ENCODE results near the gene GVQW3. TPM values are rescaled to one million over a fixed set of nuclear protein-coding genes. Genes with fewer than 3 reads are reported as not detected.

The GVQW3 gene
- total and polyA plus RNA-seq, 4 donors: 0.53 to 7.0 (median 1.6) TPM

DNA sequence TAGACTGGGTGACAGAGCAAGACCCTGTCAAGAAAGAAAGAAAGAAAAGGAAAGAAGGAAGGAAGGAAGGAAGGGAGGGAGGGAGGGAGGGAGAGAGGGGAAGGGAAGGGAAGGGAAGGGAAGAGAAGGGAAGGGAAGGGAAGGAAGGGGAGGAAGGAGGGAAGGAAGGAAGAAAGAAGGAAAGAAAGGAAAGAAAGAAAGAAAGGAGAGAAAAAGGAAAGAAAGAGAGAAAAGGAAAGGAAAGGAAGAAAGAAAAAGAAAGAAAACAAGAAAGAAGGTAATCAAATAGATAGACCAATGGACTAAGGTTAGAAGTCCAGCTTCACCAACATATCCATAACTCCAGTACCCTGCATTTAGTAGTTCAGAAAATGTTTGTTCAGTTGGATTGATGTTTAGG lies 45.5 kb downstream of the GVQW3 start:
- H3K9me3 ChIP-seq (ENCODE audit: control insufficient read depth in 4 of 4, insufficient read depth in 3 of 4, low read length in 3 of 4): no peaks in the 10 kb centered on the region
- H3K9ac ChIP-seq (ENCODE audit: insufficient read depth in 1 of 2, low read length in 2 of 2): no peak overlapping the region
- H3K4me3 ChIP-seq: no peak overlapping the region
- ATAC-seq (ENCODE audit: insufficient read depth, low FRiP score): no peak
- H3K27me3 ChIP-seq (ENCODE audit: control insufficient read depth in 3 of 3, insufficient read depth in 3 of 3, low read length in 2 of 3): no peaks in the 10 kb centered on the region
- no peaks in the 10 kb centered on the region for H3K36me3 ChIP-seq (ENCODE audit: control insufficient read depth in 4 of 4, insufficient read depth in 4 of 4, low read length in 4 of 4)
- no peak overlapping the region for H3K27ac ChIP-seq (ENCODE audit: low read depth in 1 of 2, low read length in 1 of 2)
- TF ChIP-seq, protein P1, sequence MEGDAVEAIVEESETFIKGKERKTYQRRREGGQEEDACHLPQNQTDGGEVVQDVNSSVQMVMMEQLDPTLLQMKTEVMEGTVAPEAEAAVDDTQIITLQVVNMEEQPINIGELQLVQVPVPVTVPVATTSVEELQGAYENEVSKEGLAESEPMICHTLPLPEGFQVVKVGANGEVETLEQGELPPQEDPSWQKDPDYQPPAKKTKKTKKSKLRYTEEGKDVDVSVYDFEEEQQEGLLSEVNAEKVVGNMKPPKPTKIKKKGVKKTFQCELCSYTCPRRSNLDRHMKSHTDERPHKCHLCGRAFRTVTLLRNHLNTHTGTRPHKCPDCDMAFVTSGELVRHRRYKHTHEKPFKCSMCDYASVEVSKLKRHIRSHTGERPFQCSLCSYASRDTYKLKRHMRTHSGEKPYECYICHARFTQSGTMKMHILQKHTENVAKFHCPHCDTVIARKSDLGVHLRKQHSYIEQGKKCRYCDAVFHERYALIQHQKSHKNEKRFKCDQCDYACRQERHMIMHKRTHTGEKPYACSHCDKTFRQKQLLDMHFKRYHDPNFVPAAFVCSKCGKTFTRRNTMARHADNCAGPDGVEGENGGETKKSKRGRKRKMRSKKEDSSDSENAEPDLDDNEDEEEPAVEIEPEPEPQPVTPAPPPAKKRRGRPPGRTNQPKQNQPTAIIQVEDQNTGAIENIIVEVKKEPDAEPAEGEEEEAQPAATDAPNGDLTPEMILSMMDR (IDR thresholded peaks at IDR 0.05; ENCODE audit: control extremely low read depth, extremely low read depth): no peak
- peaks cover 0 to 4% (median 0%) of the 10 kb centered on the region in 5 donors for H3K4me1 ChIP-seq (ENCODE audit: control insufficient read depth in 5 of 5, insufficient read depth in 5 of 5, low read length in 5 of 5)
- DNase-seq: no peak

DNA sequence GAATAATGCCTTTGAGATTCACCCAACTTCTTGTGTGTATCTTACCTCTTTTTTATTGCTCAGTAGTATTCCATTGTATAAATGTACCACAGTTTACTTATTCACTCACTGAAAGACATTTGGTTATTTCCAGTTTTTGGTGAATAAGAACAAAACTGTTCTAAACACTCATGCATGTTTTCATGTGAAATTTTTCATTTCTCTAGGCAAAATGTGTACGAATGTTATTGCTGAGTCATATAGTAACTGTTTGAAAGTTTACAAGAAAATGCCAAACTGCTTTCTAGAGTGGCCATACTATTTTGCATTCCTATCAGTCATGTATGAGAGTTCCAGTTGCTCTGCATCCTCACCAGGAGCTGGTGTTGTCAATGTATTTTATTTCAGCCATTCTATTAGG lies 54.9 kb downstream of the GVQW3 start:
- TF ChIP-seq, protein P1 (IDR thresholded peaks at IDR 0.05; ENCODE audit: control extremely low read depth, extremely low read depth): no peak
- 76 to 83% methylated on average over 1 of the region's 1 CpG for WGBS, 2 donors
- DNase-seq: no peak
- no peaks in the 10 kb centered on the region for H3K27me3 ChIP-seq (ENCODE audit: control insufficient read depth in 3 of 3, insufficient read depth in 3 of 3, low read length in 2 of 3)
- no peak for ATAC-seq (ENCODE audit: insufficient read depth, low FRiP score)
- H3K9ac ChIP-seq (ENCODE audit: insufficient read depth in 1 of 2, low read length in 2 of 2): no peak overlapping the region
- H3K4me1 ChIP-seq (ENCODE audit: control insufficient read depth in 5 of 5, insufficient read depth in 5 of 5, low read length in 5 of 5): no peaks in the 10 kb centered on the region
- no peaks in the 10 kb centered on the region for H3K9me3 ChIP-seq (ENCODE audit: control insufficient read depth in 4 of 4, insufficient read depth in 3 of 4, low read length in 3 of 4)
- no peak overlapping the region for H3K4me3 ChIP-seq
- no peak overlapping the region for H3K27ac ChIP-seq (ENCODE audit: low read depth in 1 of 2, low read length in 1 of 2)
- H3K36me3 ChIP-seq (ENCODE audit: control insufficient read depth in 4 of 4, insufficient read depth in 4 of 4, low read length in 4 of 4): no peaks in the 10 kb centered on the region

GRCh38 chr11:76443268-76443980 lies 62.3 kb downstream of the GVQW3 start:
- TF ChIP-seq, protein P1 (IDR thresholded peaks at IDR 0.05; ENCODE audit: control extremely low read depth, extremely low read depth): no peak
- DNase-seq (peak in 1 of 3 donors; percentile 28), ATAC-seq (ENCODE audit: insufficient read depth, low FRiP score) (no peak)
- peak overlapping the region in 1 of 2 donors; percentile 92 for H3K27ac ChIP-seq (ENCODE audit: low read depth in 1 of 2, low read length in 1 of 2)
- H3K36me3 ChIP-seq (ENCODE audit: control insufficient read depth in 4 of 4, insufficient read depth in 4 of 4, low read length in 4 of 4): peaks cover 0 to 9% (median 2%) of the 10 kb centered on the region in 4 donors
- H3K4me3 ChIP-seq: no peak overlapping the region
- H3K4me1 ChIP-seq (ENCODE audit: control insufficient read depth in 5 of 5, insufficient read depth in 5 of 5, low read length in 5 of 5): peaks cover 0 to 19% (median 7%) of the 10 kb centered on the region in 5 donors
- no peaks in the 10 kb centered on the region for H3K27me3 ChIP-seq (ENCODE audit: control insufficient read depth in 3 of 3, insufficient read depth in 3 of 3, low read length in 2 of 3)
- 40 to 44% methylated on average over 10 of the region's 10 CpGs for WGBS, 2 donors
- no peaks in the 10 kb centered on the region for H3K9me3 ChIP-seq (ENCODE audit: control insufficient read depth in 4 of 4, insufficient read depth in 3 of 4, low read length in 3 of 4)
- H3K9ac ChIP-seq (ENCODE audit: insufficient read depth in 1 of 2, low read length in 2 of 2): peak overlapping the region; percentile 99 to 100

DNA sequence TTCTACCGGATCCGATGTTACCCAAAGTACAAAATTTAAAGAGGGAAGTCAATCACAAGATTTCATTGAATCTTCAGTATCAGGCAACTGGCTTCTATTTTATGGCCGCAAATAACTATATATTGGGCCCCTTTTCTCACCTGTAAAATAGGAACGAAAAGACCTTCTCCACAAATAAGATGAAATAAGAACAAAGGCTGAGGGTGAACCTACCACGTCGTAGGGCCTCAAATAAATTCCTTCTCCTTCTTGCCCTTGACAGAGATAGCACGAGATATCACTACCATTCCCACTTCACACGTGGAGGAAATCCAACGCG lies 62.9 kb downstream of the GVQW3 start:
- H3K9ac ChIP-seq (ENCODE audit: insufficient read depth in 1 of 2, low read length in 2 of 2): peak overlapping the region; percentile 99 to 100
- H3K27ac ChIP-seq (ENCODE audit: low read depth in 1 of 2, low read length in 1 of 2): peak overlapping the region; percentile 89 to 92
- H3K4me1 ChIP-seq (ENCODE audit: control insufficient read depth in 5 of 5, insufficient read depth in 5 of 5, low read length in 5 of 5): peaks cover 0 to 19% (median 7%) of the 10 kb centered on the region in 5 donors
- ATAC-seq (ENCODE audit: insufficient read depth, low FRiP score) (no peak), DNase-seq (no peak)
- H3K9me3 ChIP-seq (ENCODE audit: control insufficient read depth in 4 of 4, insufficient read depth in 3 of 4, low read length in 3 of 4): no peaks in the 10 kb centered on the region
- H3K4me3 ChIP-seq: peak overlapping the region; percentile 43
- 0% methylated on average over 10 of the region's 10 CpGs for WGBS, 2 donors
- TF ChIP-seq, protein P1 (IDR thresholded peaks at IDR 0.05; ENCODE audit: control extremely low read depth, extremely low read depth): no peak
- no peaks in the 10 kb centered on the region for H3K27me3 ChIP-seq (ENCODE audit: control insufficient read depth in 3 of 3, insufficient read depth in 3 of 3, low read length in 2 of 3)
- H3K36me3 ChIP-seq (ENCODE audit: control insufficient read depth in 4 of 4, insufficient read depth in 4 of 4, low read length in 4 of 4): peaks cover 0 to 9% (median 2%) of the 10 kb centered on the region in 4 donors

All from lung (tissue), 12 donors.